Measurements from ENCODE around the gene AGPAT2. TPM values are rescaled to one million over a fixed set of nuclear protein-coding genes. Genes with fewer than 3 reads are reported as not detected.

The AGPAT2 gene
- total RNA-seq = 33.1 and 35.4 TPM in 2 replicates

DNA sequence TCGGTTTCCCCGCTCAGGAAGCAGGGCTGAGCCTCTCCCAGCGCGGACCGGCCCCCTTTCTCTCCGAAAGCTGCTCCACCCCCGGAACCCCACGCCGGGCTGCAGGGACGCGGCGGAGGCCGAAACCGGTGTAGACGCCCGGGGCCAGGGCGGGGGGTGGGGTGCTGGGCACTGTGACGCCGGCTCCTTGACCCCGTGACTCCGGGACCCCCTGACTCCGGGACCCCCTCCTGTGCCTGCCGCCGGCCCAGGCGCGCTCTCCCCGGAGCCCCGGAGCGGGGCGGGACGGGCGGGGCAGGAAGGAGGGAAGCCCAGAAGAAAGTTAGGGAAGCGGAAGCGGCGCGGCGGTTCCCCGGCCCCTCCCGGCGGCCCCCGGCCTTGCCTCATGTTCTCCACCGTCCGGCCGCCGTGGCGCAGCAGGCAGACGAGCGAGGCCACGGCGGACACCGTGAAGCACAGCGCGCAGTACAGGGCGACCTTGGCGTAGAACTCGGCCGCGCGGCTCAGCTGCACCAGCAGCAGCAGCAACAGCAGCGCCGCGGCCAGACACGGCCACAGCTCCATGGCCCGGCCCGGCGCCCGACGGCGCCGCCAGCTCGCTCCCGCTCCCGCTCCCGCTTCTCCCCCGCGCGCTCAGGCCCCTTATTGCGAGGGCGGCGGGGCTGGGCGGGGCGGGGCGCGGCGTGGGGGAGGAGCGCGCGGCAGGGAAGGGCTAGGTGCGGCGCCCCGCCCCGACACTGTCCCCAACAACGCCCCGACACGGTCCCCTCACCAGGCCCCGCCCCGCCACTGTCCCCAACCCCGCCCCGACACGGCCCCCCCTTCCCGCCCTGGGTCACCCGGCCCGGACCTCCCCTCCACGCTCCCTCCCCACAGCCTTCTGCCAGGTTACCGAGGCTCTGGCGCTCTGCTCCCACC, at the start of gene AGPAT2:
TSS of gene AGPAT2 (minus strand) at position 664 of the 918 bp plus-strand sequence. CDS start at position 564, 100 bp downstream.
- intact Hi-C loops (cut with micrococcal nuclease) = loop anchor here (1.0 kb wide), 1 partner anchor 14 kb away; no protein-coding TSS in a partner anchor

DNA sequence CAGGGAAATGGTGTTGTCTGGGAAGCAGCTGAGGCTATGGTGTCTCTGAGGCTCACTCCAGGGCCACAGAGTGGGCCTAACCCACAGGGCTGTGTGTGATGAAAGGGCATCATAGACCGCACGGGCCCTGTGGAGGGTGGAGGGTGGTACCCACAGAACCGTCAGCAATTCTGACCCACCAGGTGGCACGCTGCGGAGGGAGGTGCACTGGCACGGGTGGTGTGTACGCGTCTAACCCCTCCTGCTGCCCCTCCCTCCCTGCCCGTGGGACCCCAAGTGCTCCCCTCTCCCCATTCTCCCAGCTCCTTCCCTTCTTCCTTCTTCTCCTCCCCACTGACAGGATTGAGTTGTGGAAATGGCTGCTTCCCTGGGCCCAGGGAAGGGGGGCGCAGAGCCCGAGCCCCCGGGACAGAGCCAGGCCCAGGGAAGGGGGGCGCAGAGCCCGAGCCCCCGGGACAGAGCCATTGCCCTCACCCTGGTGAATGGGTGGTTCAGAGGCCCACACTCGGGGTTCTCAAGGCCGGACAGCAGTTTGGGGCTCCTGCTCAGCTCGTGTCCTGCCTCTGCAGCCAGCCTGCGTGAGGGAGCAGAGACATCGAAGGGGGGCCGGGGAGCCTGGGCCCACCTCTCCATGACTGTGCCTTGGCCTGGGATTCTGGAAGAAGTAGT, 48.7 kb upstream of the AGPAT2 start:
- intact Hi-C loops (cut with micrococcal nuclease) = no loop called here

DNA sequence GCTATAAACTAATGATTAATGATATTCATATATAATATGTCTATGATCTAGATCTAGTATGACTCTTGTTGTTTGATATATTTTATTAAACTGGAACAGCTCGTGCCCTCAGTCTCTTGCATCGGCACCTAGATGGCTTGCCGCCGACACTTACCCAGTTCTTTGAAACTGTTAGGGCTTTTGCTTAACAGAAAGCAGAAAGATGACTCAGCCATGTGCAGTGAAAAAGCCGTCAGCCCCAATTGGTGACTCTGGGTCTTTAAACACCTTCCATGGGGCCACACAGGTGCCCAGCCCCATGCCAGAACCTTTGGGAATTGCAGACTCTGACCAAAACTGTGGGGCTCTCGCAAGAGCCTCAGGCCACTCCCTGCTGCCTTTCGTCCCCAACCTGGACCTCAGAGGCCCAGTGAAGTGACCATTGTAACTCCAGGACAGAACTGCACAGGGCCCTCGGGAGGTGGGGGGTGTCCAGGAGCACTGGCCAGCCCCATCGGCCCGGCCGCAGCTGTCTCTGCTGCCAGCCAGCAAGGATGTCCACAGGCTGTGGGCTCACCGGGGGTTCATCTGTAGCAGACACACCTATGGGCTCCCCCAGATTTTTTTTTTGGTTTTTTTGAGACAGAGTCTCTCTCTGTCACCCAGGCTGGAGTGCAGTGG, 47.7 kb upstream of the AGPAT2 start:
- intact Hi-C loops (cut with micrococcal nuclease) = no loop called here

DNA sequence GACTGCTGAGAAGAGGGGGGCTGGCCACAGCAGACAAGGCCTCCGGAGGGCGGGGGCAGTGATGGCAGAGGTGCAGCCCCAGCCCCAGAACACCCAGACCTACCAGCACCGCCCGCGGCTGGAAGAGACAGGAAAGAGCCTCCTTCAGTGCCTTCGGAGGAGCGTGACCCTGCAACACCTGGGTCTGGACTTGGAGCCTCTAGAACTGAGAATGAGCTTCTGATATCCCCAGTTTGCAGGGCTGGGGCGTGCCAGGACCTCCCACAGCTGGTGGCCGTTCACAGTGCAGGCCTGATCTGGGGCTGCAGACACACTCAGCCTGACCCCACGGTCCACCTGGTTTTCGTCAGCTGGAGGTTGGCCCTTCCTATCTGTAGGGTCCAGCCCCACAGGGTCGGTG, 46.4 kb upstream of the AGPAT2 start:
- intact Hi-C loops (cut with micrococcal nuclease) = no loop called here

DNA sequence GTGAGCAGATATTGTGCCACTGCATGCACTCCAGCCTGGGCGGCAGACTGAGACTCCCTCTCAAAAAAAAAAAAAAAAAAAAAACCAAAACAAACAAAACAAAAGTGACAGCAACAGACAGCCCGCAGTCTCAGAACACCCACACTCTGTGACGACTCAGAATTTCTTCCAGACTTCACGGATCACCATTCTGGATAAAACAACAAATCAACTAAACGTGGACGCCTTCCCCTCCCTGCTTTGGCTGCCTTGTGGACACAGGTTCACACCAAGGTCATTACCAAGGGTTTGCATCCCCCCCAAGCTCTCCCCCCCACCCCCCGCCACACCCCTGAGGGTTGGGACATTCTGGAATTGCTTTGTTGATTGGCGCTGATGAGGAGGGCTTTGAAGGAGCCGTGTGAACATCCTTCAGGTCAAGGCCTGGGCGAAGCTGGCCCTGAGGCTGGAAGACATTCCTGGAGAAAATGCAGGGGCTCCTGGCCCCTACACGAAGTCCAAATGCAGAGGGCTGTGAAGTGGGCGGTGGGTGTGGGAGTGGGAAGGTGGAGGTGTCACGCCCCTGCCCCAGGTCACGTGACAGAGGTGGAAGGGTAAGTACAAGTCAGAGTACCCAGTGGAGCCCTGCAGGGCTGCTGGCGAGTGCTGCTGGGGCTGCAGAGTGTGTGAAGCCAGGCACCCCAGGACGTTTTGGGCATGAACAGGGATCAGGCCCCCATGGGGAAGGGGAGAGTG, 45.4 kb upstream of the AGPAT2 start:
- intact Hi-C loops (cut with micrococcal nuclease) = no loop called here

DNA sequence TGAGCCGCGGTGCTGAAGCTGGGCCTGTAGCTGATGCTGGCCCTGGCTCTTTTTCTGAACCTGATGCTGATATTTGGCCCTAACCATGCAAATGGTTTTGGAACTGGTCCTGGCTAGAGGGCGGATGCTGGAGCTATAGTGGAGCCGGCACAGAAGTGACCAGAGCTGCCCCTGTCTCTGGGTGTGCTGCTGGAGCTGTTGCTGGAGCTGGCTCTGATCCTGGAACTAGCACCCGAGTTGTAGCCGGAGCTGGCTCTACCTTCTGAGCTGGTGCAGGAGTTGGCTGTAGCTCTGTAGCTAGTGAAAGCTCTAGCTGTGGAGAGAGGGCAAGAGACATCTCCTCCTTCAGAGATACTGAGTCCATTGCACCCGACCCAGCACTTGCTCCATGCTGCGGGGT, 42.7 kb upstream of the AGPAT2 start:
- intact Hi-C loops (cut with micrococcal nuclease) = loop anchor here (2.0 kb wide), 1 partner anchor 247 kb away; the partner anchor contains the start of gene SEC16A

DNA sequence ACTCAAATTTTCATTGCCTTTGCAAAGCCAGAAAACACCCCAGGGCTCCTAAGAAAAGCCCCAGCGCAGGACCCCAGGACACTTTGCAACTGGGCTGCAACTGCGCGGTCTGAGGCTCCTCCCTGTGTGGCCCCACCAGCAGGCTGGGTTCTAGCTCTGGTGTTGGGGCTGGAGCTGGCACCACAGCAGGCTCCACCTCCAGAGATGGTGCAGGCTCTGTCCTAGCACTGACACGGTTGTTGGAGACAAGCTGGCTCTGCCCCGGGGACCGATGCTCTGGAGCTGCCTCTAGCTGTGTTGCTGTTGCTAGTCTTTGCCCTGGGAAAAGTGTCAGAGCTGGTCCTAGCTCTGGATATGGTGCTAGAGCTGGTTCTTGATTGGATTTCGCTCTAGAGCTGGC, 41.9 kb upstream of the AGPAT2 start:
- intact Hi-C loops (cut with micrococcal nuclease) = loop anchor here (2.0 kb wide), 1 partner anchor 246 kb away; the partner anchor contains the start of gene SEC16A

DNA sequence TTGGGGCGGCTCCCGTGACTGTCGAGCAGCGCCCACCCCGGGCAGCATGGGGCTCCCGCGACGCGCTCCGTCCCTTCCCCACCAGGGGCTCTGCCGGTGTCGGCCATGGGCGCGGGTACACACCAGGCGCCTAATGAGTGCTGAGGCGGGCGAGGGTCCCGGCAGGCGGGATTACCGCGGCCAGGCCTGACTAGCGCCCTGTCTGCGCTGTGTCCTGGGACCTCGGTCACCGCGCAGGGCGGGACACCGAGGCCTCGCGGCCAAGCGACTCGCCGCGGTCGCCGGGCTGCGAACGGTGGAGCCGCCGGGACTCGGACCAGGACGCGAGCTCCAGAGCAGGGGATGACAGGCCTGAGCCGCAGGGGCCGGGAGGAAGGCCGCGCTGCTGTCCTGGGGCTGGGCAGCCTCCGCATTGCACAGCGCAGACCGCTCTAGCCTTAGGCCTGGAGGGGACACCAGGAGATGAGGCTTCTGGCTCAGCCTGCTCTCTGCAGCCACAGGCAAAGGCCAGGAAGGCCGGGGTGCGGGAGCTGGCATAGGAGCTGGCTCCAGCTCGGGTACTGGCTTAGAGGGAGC, 41.4 kb upstream of the AGPAT2 start:
- intact Hi-C loops (cut with micrococcal nuclease) = loop anchor here (1.0 to 2.0 kb wide), 2 partner anchors 158 to 246 kb away; partner anchors contain the start of genes SEC16A and TRAF2

DNA sequence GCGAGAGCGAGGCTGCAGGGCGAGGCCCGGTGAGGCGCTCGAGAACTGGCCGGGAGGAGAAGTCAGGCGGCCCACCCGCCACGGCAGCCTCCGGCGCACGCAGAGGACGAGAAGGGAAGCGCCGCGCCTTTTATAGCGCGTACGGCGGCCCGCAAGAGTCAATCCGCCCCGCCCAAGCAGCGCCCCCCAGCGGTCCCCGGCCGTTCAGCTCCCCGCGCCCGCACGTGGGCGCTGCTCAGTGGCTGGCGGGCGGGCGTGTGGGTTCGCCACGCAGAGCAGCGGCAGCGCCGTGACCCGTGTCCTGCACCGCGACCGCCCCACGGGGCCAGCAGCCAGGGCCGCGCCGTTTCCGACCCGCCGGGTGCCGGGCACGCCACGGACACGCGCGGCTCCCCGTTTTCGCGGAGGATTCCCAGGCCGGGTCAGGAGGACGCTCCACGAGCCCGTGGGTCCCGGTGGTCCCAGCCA, 40.9 kb upstream of the AGPAT2 start:
- intact Hi-C loops (cut with micrococcal nuclease) = loop anchor here (1.0 to 2.0 kb wide), 2 partner anchors 158 to 245 kb away; partner anchors contain the start of genes SEC16A and TRAF2

DNA sequence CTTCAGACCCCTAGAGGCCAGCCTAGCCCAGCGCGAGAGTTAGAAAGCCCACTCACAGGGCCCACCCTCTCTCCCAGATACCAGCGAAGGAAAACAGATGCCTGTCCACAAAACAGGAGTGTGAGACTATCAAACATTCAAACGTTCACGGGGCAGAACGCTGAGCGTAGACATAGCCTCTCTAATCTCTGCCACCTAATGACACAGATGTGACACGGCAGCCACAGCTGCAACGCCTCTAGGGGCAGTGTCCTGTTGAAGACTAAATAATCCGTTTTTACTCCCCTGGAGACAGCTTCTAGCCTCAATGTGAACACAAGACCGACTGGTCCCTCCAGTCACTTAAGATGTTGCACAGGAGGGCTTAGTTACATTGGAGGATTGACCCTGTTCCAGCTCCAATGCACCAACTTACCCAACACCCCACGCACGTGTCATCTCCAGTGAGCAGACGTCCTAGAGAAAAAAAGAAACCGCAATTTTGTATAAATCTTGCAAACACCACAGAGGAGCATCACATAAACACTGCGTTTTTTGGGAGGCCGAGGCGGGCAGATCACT, 39.5 kb upstream of the AGPAT2 start:
- intact Hi-C loops (cut with micrococcal nuclease) = no loop called here

DNA sequence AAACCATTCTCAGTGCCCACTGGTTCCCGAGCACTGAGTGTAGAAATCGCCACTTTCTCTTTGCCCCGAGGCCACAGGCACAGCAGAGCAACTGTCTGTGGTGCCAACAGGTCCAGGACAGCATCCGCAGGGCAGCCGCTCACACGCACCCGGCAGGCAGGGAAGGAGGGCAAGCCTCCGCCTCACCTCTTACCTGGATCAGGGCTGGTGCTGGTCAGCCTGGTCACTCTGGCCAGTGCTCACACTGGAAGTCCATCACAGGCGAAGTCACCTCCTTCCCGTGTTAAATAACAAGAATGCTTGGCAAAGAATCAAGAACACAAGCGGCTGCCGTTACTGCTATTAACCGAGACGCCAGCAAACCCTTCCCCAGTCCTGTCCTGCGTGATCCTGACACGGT, 38.9 kb upstream of the AGPAT2 start:
- intact Hi-C loops (cut with micrococcal nuclease) = no loop called here

DNA sequence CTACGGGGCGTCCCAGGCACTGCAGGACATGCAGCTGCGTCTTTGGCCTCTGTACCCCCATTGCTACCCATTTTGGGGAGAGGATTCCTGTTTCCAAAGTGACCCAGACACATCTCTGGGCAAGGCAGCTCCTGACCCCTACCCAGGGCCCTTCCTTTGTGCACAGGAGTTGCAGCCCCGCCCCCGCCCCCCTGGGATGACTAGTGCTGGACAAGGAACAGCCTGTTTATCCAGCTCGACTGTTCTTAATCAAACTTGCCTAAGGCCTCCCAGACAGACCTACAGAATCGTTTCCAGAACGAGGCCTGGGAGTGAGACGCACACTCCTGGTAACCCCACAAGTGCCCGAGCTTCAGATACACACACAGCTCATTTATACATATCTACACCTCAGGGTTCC, 38.4 kb upstream of the AGPAT2 start:
- intact Hi-C loops (cut with micrococcal nuclease) = no loop called here

DNA sequence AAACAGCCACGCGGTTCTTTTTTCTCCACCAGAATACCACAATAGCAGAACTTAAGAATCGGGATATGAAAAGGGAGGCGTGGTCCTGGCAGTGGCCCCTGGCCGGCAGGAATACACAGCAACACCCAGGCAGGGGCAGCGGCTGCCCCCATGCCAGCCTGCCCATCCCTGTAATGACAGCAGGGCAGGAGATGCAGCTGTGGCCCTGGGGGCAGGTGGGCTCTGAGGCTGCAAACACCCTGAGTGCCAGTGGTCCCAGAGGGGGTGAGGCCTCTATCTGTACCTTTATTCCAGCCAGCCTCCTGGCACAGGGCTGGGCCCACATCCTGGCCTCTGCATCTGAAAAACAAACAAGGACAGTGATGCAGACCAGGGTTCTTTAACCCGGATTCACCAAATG, 37.5 kb upstream of the AGPAT2 start:
- intact Hi-C loops (cut with micrococcal nuclease) = no loop called here

DNA sequence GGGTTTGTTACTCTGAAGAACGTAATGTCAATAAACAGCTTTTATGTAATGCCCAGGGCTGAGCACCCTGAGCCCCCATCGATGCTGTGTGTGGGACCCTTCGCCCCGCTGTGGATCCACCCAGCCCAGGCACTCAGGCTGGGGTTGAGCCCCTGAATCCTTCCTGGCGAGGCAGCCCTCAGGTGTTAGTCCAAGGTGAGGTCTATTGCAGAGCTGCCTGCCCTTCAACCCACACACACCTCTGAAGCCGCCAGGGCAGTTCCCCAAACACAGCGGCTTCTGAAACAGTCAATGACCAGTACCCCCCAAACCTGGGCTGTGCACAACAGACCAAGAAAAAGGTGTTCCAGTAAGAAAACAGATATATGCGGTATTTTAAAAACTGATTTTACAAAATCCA, 36.7 kb upstream of the AGPAT2 start:
- intact Hi-C loops (cut with micrococcal nuclease) = no loop called here

DNA sequence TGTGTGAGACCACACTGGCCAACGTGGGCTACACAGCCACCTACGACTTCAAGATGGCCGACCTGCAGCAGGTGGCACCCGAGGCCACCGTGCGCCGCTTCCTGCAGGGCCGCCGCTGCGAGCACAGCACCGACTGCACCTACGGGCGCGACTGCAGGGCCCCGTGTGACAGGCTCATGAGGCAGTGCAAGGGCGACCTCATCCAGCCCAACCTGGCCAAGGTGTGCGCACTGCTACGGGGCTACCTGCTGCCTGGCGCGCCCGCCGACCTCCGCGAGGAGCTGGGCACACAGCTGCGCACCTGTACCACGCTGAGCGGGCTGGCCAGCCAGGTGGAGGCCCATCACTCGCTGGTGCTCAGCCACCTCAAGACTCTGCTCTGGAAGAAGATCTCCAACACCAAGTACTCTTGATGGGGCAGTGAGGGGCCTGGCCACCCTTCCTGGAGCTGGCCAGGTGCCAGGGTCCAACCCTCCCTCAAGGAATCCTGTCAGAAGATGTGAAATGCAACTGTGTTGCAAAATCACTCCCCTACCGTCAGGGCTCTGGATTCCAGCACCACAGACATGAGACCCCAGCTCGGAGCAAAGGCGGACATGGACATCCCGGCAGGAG, 36.2 kb upstream of the AGPAT2 start:
- intact Hi-C loops (cut with micrococcal nuclease) = no loop called here

DNA sequence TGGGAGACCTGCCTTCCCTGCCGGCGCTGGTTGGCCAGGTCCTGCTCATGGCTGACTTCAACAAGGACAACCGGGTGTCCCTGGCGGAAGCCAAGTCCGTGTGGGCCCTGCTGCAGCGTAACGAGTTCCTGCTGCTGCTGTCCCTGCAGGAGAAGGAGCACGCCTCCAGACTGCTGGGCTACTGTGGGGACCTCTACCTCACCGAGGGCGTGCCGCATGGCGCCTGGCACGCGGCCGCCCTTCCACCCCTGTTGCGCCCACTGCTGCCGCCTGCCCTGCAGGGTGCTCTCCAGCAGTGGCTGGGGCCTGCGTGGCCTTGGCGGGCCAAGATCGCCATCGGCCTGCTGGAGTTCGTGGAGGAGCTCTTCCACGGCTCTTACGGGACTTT, 35.7 kb upstream of the AGPAT2 start:
- intact Hi-C loops (cut with micrococcal nuclease) = no loop called here

DNA sequence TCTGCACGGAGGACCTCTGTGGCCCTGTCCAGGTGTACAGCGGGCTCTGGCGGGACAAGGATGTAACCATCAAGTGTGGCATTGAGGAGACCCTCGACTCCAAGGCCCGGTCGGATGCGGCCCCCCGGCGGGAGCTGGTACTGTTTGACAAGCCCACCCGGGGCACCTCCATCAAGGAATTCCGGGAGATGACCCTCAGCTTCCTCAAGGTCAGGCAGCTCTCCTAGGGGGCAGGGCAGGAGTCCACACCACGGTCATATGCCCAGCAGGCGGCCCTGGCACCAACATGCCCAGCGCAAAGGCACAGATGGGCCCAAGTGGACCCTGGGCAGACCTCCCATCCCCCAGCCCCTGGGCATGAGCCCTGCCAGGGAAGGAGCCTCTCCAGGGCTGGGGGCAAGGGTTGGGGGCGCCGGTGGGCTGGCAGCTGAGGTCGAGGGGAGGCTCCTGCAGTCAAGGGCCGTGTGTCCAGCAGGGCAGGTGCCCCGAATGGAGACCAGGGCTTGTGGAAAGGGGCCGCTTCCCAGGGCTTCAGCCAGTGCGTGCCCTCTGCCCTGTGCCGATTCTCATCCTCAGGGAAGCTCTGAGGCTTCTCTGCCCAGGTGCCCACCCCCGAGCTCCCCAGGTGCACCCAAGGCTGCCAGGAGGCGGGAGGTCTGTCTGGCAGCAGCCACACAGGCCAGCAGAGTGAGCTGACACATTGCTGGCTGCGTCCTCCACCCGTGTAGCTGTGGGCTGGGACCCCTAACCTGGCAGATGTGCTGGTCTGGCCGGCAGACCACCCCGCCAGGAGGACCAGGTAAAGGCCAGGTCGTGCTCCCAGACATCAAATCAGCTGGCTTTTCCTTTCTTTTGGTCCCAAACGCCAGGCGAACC, 35.1 kb upstream of the AGPAT2 start:
- intact Hi-C loops (cut with micrococcal nuclease) = no loop called here

DNA sequence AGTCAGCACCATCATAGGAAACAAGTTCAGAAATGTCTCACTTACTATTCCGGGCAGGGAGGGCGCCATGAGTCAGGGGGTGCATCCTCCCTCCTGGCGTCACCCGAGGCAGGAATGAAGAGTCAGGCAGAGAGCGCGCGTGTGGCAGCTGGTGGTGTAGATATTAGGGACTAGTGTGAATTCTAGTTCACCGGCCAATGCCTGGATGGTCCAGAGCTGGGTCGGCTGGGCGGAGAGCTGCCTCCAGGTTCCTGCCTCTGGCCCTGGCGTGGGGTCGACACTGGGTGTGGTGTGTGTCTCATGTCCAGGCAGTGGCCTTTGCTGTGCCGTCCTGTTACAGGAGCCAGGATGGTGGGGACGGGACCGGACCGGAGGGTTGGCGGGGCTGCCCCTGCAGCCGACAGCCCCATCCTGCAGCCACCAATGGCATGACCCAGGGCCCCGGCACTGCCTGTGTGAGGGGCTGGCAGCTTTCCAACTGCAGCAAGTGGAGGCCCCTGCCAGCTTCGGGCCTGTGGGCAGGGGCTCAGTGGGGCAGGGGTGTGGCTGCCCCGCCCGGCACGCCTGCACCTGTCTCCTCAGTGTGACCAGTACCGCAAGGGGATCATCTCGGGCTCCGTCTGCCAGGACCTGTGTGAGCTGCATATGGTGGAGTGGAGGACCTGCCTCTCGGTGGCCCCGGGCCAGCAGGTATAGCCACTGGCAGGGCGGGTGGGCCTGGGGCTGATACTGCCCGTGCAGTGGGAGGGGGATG, 34.3 kb upstream of the AGPAT2 start:
- intact Hi-C loops (cut with micrococcal nuclease) = no loop called here

Data from T-helper 2 cell treated with Interferon-gamma antibody and Interleukin-4, amounts not matched to agents 100 ng/mL and 5 ng/mL, for 36 hours (primary cell).